Measurements from ENCODE around the gene KIAA1328.

- TF ChIP-seq CTCF (optimal IDR thresholded peaks at IDR 0.05 in 1 of 3, IDR thresholded peaks at IDR 0.05 in 1 of 3, conservative IDR thresholded peaks at IDR 0.05 in 1 of 3; ENCODE audit: extremely low read depth in 1 of 3, insufficient read depth in 2 of 3, low read length in 3 of 3) (no peak), EZH2 (IDR thresholded peaks at IDR 0.05; ENCODE audit: low read length) (no peak)
Measured at GRCh38 chr18:36798738-36799473, 30.0 kb upstream of the KIAA1328 start.
